ENCODE data around the gene DUSP14.
A peak's percentile ranks its signal among the peaks of the same experiment; 100 is the strongest.
"Not testable (repeated sequence)": the region's sequence is repeated elsewhere in the genome, so short reads cannot be mapped to it uniquely, and the experiment has no call there.

Gene DUSP14

DNA sequence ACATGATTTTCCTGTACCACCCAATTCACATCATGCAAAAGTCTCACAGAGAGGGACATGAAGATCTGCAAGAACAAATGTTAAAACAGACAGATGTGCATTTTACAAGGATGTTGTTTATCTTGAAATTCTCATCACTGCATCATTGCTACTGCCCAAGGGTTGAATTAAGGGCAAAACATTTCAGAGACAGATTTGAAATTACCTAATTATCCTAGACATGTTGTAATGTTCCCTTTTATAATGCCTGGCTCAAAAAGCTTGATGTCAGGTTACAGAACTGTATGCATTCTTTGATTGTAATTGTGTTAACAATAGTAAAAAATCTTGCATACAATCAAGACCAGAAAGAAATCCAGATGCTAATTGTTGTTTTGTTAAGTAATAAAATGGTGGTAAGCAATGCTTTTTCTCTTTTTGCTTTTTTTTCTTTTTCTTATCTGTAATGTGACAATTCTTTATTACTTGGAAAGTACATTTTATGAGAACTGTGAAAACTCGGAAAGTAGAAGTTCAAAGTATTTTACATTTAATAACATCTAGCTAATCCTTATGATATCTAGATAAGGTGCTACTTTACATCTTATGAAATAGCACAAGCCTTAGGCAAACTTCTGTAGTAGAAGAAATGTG is 3.6 kb upstream of the DUSP14 start:
- DNase-seq (ENCODE audit: low read depth), result no peak

DNA sequence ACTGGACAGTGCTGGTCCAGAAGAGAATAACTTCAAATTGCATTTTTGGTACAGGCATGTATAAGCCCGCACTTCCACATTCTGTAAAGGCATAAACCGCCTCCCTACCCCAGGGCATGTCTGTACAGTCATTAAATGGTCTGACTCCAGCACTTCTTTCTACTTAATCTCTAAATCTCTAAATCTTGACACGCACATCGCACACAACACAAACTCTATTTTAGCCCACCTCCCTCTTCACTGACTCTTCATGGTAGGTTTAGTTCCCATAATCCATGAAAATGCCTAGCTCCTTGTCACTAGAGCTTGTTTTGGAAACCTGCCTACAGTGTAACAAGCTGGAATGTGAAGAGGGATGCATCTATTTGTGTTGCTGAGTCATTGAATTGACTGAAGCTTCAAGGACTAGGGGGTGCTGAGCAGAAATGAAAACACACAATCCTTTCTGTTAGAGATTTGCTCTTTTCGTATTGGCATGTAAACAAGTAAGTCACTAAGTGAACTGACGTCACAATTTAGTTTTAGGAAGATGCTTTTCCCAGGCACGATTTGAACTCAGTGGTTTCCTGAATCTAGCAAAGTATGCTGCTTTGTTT is 1.6 kb upstream of the DUSP14 start:
- no peak for DNase-seq (ENCODE audit: low read depth)

DNA sequence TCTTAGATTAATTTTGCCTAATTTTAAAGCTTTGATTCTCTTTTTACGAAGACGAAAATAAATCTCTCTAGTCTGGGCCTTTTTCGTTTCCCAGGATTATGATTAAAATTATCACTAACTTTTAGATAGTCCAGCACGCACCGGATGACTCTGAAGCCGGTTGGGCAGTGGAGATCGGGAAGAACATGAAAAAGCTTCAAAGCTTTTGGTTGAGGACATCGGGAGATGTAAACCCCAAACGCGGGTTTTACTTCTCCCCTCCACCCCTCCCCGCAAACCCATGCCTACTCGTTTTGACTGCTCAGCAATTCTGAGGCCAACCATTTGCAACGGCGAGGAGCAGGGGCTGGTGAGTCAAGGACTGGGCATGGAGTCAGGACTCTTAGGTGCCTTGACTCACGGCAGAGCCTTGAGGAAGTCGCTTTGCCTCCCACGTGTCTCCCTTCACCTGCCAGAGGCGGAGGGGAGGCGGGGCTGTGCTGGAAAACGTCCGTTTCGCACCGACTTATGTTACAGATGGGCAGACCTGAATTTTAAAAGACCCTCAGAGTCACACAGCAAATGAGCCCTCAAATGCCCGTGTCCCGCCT is 989 bp upstream of the DUSP14 start:
- DNase-seq (ENCODE audit: low read depth), result peak; percentile 67

DNA sequence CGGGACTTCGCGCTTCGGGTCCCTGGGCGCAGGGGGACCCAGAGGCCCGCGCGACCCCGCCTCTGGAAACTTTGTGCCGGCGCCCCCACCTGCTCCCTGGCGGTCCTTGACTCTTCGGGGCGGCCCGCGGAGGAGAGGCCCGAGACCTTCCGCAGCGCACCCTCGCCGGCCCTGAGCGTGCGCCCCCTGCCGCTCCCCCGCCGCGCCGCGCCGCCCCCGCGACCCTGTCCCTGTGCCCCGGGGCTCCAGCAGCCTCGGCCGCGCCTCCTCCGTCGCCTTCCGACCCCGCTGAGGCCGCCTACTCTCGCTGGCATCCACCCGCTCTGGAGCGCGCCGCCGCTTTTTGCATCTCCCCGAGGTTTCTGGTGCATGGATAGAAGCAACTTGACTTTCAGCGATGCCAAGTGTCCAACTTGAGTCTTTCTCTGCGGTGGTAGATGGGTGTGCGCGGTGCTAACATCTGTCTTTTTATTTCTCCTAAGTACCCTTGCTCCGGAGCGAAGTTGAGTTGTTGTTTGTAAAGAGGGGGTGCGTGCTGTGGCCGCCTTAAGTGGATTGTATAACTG is 414 bp downstream of the DUSP14 start:
- DNase-seq (ENCODE audit: low read depth), result peak; percentile 70

DNA sequence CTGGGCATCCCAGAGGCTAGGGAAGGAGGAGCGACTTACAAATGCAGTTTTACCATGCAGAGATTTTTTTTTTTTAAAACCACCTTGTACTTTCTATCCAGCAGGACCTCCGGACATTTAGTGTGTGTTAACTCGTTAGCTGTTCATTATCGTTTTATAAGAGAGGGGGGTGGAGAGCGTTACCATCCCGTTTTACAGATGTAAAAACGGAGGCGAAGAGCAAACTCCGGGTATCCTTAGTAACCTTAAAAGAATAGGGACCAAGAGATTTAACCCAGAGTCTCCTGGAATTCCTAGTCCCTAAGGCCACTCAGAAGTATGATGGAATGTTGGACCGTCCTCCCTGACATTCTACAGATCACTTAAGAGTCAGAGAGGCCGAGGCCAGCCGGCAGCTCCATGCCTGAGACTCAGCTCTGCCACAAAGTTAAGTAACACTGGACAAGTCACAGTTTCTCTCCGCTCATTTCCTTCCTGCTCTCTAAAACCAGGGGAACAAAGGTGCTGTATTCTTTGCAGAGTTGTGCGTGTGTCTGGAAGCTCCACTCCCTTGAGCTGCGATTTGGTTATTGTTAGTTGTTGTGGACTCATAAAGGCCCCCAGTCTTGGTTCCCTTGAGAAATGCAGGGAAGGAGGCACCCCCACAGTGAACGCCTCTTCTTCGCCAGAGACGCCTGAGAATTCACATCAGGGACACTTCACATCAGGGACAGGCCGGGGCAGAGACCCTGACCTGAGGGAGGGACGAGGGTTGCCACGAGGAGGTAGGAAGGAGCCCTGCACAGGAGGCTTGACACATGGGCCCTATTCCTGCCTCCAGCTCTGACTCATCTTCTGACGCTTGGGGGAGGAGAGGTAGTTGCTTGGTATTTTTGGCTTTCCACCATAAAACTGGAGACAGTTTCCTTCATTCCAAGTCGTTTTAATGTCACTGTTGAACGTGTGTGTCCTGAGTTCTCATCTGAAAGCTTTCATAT is 1.2 kb downstream of the DUSP14 start:
- peak; percentile 5 for DNase-seq (ENCODE audit: low read depth)

DNA sequence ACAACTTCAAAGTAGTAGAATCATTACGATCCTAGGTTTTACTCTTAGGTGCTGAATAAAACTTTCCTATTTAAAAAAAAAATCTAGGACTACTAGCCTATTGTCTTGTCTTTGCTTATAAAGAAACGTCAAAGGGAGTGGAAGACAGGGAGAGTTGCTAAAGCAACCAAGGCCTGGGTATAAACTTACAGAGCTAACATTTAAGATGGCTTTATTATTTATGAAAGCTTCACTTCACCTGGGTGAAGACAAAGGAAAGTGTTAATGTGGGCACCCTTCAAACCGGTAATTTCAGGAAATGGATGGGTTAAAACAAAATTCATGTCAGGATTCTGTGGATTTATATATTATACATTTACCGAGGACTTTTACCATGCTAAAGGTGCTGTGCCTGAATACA is 2.5 kb downstream of the DUSP14 start:
- no peak for DNase-seq (ENCODE audit: low read depth)

DNA sequence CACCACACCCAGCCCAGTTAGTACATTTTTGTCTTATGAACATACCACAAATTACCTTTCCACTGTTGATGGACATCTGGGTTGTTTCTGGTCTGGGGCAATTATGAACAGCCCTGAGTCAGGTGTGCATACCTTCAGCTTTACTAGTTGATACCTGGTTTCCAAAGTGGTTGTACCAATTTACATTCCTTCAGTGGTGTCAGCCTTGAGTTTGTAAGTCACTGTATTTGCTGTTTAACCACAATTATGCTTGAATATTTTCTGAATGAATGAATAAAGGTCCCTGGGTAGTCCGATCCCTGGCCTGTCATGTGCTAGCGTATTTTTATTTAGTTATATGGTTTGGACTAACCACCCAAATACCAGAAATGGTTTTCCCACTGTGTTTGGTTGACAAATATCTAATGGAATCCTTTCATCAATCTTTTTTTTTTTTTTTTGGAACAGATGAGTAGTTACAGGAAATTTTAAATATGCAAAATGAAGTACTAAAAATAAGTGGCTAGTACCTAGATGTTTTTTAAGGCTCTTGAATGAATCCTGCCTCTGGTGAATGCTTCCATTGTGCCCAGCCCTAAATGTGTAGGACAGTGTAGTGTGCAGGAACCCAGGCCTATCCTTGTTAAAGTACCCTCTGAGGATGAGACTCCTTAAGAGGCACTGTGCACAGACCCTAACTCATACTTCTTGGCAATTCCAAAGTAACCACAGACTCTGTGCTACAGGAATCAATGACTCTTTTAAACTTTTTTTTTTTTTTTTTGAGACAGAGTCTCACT is 3.7 kb downstream of the DUSP14 start:
- DNase-seq (ENCODE audit: low read depth), result no peak

DNA sequence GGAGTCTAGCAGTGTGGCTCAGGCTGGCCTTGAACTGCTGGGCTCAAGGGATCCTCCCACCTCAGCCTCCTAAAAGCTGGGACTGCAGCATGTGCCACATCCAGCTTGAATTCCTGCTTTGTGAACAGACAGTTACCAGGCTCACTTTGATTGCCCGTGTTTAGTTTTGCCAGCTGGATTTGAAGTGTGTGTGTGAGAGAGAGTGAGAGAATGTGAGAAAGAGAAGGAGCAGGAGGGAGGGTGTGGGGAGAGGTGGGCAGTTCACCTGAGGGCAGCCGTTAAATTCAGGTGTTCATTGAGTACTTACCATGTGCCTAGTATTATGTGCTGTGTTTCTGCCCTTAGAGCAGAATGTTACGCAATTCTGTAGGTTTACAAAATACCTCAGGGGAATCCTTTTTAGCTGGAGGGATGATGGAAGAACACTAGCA is 4.7 kb downstream of the DUSP14 start:
- no peak for DNase-seq (ENCODE audit: low read depth)

DNA sequence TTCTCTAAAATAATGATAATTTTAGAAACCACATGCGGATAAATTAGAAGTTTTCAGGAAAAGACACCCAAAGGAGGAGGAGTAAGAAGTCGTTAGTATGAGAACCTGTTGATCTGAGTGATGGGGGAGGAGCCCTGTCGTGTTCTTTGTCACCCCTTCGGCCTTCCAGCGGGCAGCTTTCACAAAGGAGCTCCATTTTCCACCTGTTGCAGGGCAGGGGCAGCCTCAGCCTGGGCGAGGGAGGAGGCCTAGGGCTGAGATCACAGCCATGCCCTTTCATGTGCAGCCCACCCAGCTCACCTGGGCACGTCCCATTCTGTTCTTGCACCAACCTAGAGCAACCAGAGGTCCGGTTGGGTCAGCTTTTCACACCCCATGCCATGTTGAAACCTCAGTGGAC is 5.3 kb downstream of the DUSP14 start:
- no peak for DNase-seq (ENCODE audit: low read depth)

DNA sequence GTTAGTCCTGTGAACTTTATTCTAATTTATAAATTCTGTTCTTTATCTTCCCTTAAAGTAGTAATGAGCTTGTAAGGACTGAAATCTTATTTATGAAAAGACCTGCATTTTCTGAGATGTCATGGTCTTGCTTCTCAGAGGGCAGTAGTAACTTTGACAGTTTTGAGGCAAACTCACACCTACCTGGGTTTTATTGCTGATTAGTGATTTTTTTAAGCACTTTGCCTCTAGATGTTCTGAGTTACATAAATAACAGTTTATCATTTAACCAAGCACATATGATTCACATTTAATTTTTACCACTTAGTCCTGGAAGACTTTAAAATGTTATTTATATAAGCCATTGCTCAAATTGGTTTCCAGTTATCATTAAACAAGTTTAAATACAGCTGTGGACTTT is 10.7 kb downstream of the DUSP14 start:
- no peak for DNase-seq (ENCODE audit: low read depth)

DNA sequence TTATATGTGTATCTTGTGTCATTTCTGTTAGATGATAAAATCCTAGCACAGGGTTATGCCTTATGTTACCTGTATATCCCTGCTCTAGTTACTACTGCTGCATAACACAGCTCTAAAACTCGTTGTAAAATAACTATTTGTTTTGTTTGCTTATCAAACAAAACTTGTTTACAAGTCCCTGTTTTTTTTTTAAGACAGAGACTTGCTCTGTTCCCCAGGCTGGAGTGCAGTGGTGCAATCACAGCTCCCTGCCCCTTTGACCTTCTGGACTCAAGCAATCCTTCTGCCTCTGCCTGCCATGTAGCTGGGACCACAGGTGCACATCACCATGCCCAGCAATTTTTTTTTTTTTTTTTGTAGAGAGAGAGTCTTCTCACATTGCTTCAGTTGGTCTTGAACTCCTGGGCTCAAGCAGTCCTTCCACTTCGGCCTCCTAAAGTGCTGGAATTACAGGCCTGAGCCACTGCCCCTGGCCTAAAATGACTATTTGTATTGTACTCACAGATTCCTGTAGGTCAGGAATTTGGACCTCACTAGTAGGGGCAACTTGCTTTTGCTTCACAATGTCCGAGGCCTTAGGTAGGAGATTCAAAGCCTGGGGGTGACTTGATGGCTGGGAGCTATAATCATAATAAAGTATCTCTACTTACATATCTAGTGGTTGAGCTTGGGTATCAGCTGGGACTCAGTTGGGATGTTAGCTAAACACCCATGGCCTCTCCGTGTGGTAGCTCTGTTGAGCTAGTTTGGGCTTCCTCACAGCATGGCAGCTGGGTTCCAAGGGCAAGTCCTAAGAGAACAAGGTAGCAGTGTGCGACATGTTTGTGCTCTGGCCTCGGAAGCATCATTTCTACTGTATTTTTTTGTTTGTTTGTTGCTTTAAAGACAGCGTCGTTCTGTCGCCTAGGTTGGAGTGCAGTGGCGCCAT is 12.6 kb downstream of the DUSP14 start:
- no peak for DNase-seq (ENCODE audit: low read depth)

DNA sequence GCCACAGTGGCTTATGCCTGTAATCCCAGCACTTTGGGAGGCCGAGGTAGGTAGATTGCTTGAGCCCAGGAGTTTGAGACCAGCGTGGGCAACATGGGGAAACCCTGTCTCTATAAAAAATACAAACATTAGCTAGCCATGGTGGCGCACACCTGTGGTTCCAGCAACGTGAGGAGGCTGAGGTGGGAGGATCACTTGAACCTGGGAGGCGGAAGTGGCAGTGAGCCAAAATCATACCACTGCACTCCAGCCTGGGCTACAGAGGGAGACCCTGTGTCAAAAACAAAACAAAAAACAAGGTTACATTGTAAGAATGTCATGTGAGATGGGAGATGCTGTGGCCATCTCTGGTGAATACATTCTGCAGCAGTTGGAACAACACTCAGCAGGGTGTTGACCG is 13.5 kb downstream of the DUSP14 start:
- DNase-seq (ENCODE audit: low read depth), result no peak

DNA sequence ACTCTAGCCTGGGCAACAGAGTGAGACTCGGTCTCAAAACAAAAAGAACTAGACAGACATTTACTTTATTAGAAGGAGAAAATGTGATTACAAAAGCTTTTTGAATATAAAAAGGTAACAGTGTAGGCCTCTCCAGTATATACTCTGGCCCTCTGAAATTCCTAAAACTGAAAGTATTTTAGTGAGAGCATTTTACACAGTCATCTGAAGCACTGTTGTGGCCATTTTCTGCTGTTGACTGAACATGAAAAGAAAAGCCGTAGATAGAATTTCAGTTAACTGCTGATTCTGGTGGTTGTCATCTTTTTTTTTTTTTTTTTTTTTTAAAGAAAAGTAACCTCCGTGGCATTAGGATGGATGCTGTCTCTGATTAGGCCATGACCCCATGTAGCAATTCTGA is 15.6 kb downstream of the DUSP14 start:
- DNase-seq (ENCODE audit: low read depth), result no peak

DNA sequence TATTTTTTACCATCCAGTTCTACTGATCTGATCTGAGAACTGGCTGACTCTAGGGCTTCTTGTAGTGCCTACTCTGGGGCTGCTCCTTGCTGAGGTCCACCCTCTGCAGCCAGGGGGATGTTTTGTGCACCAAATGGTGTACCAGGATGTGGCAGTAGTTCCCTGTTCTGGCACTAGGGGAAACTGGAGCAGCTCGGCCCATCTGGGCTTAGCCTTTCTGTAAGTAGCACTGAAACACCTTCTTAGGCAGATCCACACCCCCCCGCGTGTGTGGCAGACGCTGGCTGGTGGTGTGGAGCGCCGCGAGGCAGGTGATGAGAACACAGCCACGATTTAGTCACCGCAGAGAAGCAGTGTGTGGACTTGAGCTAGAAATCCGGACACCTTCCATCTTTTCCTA is 17.0 kb downstream of the DUSP14 start:
- no peak for DNase-seq (ENCODE audit: low read depth)

DNA sequence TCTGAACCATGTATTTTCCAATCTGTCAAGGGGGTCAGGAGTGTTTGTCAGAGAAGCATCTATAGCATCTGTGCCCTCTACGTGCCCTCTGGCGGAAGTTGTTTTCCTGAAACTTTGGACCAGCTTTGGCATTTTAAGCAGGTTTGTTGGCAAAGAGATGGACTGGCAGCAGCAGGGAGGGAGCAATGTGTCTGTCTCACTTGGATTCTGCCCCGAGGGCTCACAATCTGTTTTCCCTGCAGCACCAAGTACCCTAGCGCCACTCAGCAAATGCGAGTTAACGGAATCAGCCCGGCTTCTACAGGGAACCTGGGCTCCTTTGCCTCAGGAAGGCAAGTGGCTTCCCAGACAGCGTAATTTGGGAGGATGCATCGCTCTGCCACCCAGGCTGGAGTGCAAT is 17.4 kb downstream of the DUSP14 start:
- DNase-seq (ENCODE audit: low read depth), result no peak

DNA sequence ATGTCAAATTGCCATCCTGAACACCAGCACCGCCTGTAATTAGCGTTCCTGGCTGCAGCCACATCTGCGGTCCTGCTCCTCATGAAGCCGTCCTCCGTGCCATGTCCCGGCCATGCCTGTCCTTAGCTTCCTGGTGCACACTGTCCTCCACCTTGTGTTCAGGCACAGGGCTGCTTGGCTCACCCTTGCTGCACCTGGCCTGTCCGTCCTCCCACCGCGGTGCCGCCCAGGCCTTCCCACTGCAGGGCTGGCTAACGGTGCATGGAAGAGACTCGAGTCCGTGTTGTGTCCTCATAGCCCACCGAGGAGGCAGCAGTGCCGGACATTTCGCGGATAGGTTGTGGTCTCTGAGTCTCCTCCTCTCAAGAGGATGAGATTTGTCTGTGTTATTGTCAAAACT is 20.4 kb downstream of the DUSP14 start:
- DNase-seq (ENCODE audit: low read depth), result no peak

DNA sequence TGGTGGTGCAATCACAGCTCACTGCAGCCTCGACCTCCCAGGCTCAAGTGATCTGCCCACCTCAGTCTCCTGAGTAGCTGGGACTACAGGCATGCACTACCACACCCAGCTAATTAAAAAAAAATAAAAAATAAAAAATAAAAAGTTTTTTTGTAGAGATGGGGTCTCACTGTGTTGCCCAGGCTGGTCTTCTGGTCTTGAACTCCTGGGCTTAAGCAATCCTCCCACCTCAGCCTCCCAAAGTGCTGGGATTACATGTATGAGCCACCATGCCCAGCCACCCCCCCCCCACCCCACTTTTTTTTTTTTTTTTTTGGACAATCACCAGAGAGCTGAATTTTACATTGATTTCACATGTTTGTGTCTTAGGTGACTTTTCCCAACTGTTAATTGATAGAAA is 22.0 kb downstream of the DUSP14 start:
- DNase-seq (ENCODE audit: low read depth), result not testable (repeated sequence)

DNA sequence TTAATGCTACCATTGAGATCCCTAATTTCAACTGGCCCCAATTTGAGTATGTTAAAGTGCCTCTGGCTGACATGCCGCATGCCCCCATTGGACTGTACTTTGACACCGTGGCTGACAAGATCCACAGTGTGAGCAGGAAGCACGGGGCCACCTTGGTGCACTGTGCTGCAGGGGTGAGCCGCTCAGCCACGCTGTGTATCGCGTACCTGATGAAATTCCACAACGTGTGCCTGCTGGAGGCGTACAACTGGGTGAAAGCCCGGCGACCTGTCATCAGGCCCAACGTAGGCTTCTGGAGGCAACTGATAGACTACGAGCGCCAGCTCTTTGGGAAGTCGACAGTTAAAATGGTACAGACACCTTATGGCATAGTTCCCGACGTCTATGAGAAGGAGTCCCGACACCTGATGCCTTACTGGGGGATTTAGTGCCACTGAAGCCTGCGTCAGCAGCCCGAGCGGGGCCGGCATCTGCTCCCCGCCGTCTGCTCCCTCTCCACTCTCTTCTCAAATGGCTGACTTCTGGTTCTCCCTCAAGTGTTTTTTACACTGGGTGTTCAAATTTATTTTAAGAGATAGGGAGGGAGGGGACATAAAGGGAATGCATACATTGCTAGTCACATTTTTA is 22.9 kb downstream of the DUSP14 start:
- DNase-seq (ENCODE audit: low read depth), result no peak

DNA sequence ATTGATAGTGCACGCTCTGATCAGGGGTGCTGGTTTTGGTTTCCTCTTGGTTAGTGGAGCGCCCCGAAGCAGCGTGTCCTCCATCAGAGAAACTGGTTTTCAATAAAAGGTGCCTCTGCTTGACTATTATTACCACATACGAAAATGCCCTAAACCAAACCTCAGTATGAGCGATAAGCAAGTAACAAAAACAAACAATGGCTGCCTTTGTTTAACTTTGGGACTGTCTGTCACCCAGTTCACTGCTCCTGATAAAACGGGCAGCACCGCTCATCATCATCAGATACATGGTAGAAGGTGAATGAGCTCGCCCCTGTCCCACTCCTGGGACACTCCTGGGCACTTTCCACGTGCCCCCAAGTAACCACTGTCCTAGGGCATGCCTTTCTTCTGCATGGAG is 24.0 kb downstream of the DUSP14 start:
- no peak for DNase-seq (ENCODE audit: low read depth)

DNA sequence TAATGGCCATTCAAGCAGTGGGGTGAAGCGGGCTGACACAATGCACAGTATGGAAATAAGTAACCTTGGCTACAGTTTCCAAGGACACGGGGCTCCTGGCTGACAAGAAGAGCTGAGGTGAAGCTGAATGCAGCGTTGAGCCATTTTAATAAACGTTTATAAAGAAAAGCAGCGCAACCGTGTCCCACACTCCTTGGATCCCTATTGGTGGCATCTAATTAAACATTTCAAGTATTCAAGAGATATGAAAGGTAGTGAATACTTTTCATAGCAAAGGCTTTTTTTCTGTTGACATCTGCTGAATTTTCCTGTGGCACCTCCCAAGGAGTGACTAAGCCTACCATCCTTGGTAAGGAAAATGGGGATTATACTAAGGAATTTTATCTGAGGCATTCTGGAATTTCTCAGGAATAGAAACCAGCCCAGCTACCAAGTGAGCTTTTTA is 26.5 kb downstream of the DUSP14 start:
- no peak for DNase-seq (ENCODE audit: low read depth)

Measured in stimulated activated CD4-positive, alpha-beta T cell treated with anti-CD3 and anti-CD28 coated beads, Interleukin-2, amount 100 ng/mL, for 4 hours (primary cell).